H9 (cell line): ENCODE data around the gene ZNF599. TPM values are rescaled to one million over a fixed set of nuclear protein-coding genes. Genes with fewer than 3 reads are reported as not detected.

Experiments
- DNase-seq: peaks from one replicate; pipeline ENCODE4 v3.0.0-alpha.2; 2017
- H2AFZ ChIP-seq: one replicate; pipeline ENCODE4 v1.6.1; 2013; ENCODE audit warnings: mild to moderate bottlenecking, low read length, control low read depth, moderate library complexity
- H2AK5ac ChIP-seq: 2 replicates; pipeline ENCODE4 v1.6.1; 2013; ENCODE audit warnings: low read length, control low read depth, mixed read lengths; ENCODE audit not compliant: insufficient read length
- H2BK120ac ChIP-seq: one replicate; pipeline ENCODE4 v1.6.1; 2013; ENCODE audit warnings: low read depth, mild to moderate bottlenecking, low read length, control low read depth, inconsistent platforms; ENCODE audit not compliant: poor library complexity, severe bottlenecking
- H2BK12ac ChIP-seq: 2 replicates; pipeline ENCODE4 v1.6.1; 2013; ENCODE audit warnings: low read length, control low read depth, mixed read lengths, low read depth; ENCODE audit not compliant: insufficient read length
- H2BK15ac ChIP-seq: 2 replicates; pipeline ENCODE4 v1.6.1; 2013; ENCODE audit warnings: low read depth, low read length, control low read depth
- H2BK20ac ChIP-seq: one replicate; pipeline ENCODE4 v1.6.1; 2013; ENCODE audit warnings: low read depth, mild to moderate bottlenecking, low read length, control low read depth, inconsistent platforms; ENCODE audit not compliant: poor library complexity, severe bottlenecking
- H2BK5ac ChIP-seq: 2 replicates; pipeline ENCODE4 v1.6.1; 2013; ENCODE audit warnings: low read length, control low read depth, mixed read lengths; ENCODE audit not compliant: insufficient read length
- H3K14ac ChIP-seq: 2 replicates; pipeline ENCODE4 v1.6.1; 2013; ENCODE audit warnings: low read length, control low read depth; ENCODE audit not compliant: insufficient read depth
- H3K18ac ChIP-seq: 2 replicates; pipeline ENCODE4 v1.6.1; 2013; ENCODE audit warnings: low read depth, mild to moderate bottlenecking, mixed read lengths, low read length, control low read depth; ENCODE audit not compliant: insufficient read length
- H3K23ac ChIP-seq: 2 replicates; pipeline ENCODE4 v1.6.1; 2013; ENCODE audit warnings: low read length, control low read depth, mixed read lengths, low read depth; ENCODE audit not compliant: insufficient read length
- H3K23me2 ChIP-seq: 2 replicates; pipeline ENCODE4 v1.6.1; 2013; ENCODE audit warnings: low read depth, mild to moderate bottlenecking, mixed read lengths, low read length, control low read depth; ENCODE audit not compliant: insufficient read length, poor library complexity, severe bottlenecking
- H3K27ac ChIP-seq: 2 replicates; pipeline ENCODE4 v1.5.1; 2013; ENCODE audit warnings: low read length, control low read depth, mixed read lengths, low read depth; ENCODE audit not compliant: insufficient read length
- H3K27me3 ChIP-seq: 2 replicates; pipeline ENCODE4 v1.6.1; 2013; ENCODE audit warnings: low read length, control low read depth, inconsistent platforms; ENCODE audit not compliant: insufficient read depth
- H3K4ac ChIP-seq: 2 replicates; pipeline ENCODE4 v1.6.1; 2013; ENCODE audit warnings: low read depth, mild to moderate bottlenecking, control low read depth, inconsistent platforms, low read length, moderate library complexity
- H3K4me1 ChIP-seq: 2 replicates; pipeline ENCODE4 v1.6.1; 2013; ENCODE audit warnings: low read length, control low read depth, inconsistent platforms; ENCODE audit not compliant: insufficient read depth
- H3K4me2 ChIP-seq: 2 replicates; pipeline ENCODE4 v1.6.1; 2013; ENCODE audit warnings: low read length, control low read depth, mixed read lengths; ENCODE audit not compliant: insufficient read length, insufficient read depth
- H3K56ac ChIP-seq: 2 replicates; pipeline ENCODE4 v1.6.1; 2013; ENCODE audit warnings: low read depth, mild to moderate bottlenecking, mixed read lengths, low read length, control low read depth; ENCODE audit not compliant: insufficient read length
- H3K79me1 ChIP-seq: 2 replicates; pipeline ENCODE4 v1.6.1; 2013; ENCODE audit warnings: low read depth, mild to moderate bottlenecking, moderate library complexity, low read length, control low read depth, inconsistent platforms; ENCODE audit not compliant: insufficient read depth, poor library complexity, severe bottlenecking
- H3K79me2 ChIP-seq: 2 replicates; pipeline ENCODE4 v1.6.1; 2013; ENCODE audit warnings: low read length, control low read depth, inconsistent platforms; ENCODE audit not compliant: insufficient read depth
- H3K9ac ChIP-seq: 2 replicates; pipeline ENCODE4 v1.6.1; 2013; ENCODE audit warnings: low read length, control low read depth, mixed read lengths; ENCODE audit not compliant: insufficient read length; ENCODE audit errors: extremely low read depth
- H3K9me3 ChIP-seq: one replicate; pipeline ENCODE4 v1.6.1; 2013; ENCODE audit warnings: low read depth, low read length, inconsistent platforms; ENCODE audit not compliant: control insufficient read depth
- H3T11ph ChIP-seq: one replicate; pipeline ENCODE4 v1.6.1; 2013; ENCODE audit warnings: mild to moderate bottlenecking, low read length, control low read depth, inconsistent platforms
- H4K20me1 ChIP-seq: one replicate; pipeline ENCODE4 v1.6.1; 2013; ENCODE audit not compliant: control insufficient read depth, insufficient read length, insufficient read depth
- H4K5ac ChIP-seq: 2 replicates; pipeline ENCODE4 v1.6.1; 2013; ENCODE audit warnings: low read depth, mild to moderate bottlenecking, mixed read lengths, low read length, control low read depth; ENCODE audit not compliant: insufficient read length
- H4K8ac ChIP-seq: replicated peaks from 2 replicates; pipeline ENCODE4 v1.6.1; 2013; ENCODE audit warnings: low read length, control low read depth, mixed read lengths, low read depth; ENCODE audit not compliant: insufficient read length
- H4K91ac ChIP-seq: 2 replicates; pipeline ENCODE4 v1.6.1; 2013; ENCODE audit warnings: low read depth, mild to moderate bottlenecking, moderate library complexity, mixed read lengths, low read length, control low read depth; ENCODE audit not compliant: insufficient read length
- H3K27ac Mint-ChIP-seq, 3 experiments: 2 replicates in 2 of 3; 3 replicates in 1 of 3; pipeline ENCODE4 v1.8.0; 2020 to 2021; ENCODE audit warnings: mixed read lengths in 3 of 3, mild to moderate bottlenecking in 1 of 3, moderate library complexity in 1 of 3
- H3K27me3 Mint-ChIP-seq: 2 replicates; pipeline ENCODE4 v1.8.0; 2021; ENCODE audit warnings: low read depth, mild to moderate bottlenecking, moderate library complexity, mixed read lengths
- H3K36me3 Mint-ChIP-seq, 3 experiments: 2 replicates in 2 of 3; 3 replicates in 1 of 3; pipeline ENCODE4 v1.8.0; 2020 to 2021; ENCODE audit warnings: low read depth in 3 of 3, mixed read lengths in 3 of 3; ENCODE audit not compliant: insufficient read depth in 1 of 3
- H3K4me1 Mint-ChIP-seq, 2 experiments: 2 replicates each; pipeline ENCODE4 v1.8.0; 2020; ENCODE audit warnings: mixed read lengths in 2 of 2
- H3K4me3 Mint-ChIP-seq, 2 experiments: 2 replicates in 1 of 2; 3 replicates in 1 of 2; pipeline ENCODE4 v1.8.0; 2020 to 2021; ENCODE audit warnings: mild to moderate bottlenecking in 2 of 2, mixed read lengths in 2 of 2, moderate library complexity in 1 of 2
- H3K9me3 Mint-ChIP-seq, 2 experiments: 2 replicates in 1 of 2; 3 replicates in 1 of 2; pipeline ENCODE4 v1.8.0; 2020; ENCODE audit warnings: mild to moderate bottlenecking in 2 of 2, mixed read lengths in 2 of 2, moderate library complexity in 1 of 2
- WGBS: extraction: QIAGEN DNeasy Blood & Tissue Kit; methylation state at CpG from one replicate; pipeline ENCODE4 v1.1.7; 2013; ENCODE audit warnings: missing lambda C conversion rate, low lambda C conversion rate, mixed read lengths; ENCODE audit not compliant: insufficient read length; ENCODE audit errors: extremely low coverage; 5-methylcytosine and 5-hydroxymethylcytosine counted together
- total RNA-seq: library from RNA; stranded (reverse); gene quantifications from 2 replicates; pipeline ENCODE4 v1.2.1, GENCODE V29; 2021
- TF ChIP-seq, protein P1 (sequence below): fragments of 200-600 bp; sonication (generic); conservative IDR thresholded peaks from 3 replicates; pipeline ENCODE4 v1.8.0; 2021; ENCODE audit warnings: antibody characterized with exemption, mild to moderate bottlenecking

Gene ZNF599
- total RNA-seq, 1 experiment from 2014 or later, result 3.9 TPM

DNA sequence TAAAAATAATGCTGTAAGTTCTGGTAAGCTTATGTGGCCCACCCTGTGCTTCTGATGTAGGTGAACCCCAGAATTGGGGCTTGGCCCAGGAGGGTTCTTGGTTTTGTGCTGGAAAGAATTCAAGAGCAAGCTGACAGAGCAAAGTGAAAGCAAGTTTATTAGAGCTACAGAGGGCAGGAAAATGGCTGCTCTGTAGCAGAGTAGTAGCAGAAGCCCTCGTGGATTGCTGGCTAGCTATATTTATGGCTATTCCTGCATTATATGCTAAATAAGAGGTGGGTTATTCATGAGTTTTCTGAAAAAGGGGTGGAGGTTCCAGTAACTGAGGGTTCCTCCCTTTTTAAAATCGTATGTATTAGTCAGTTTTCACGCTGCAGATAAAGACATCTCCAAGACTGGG lies 20.6 kb upstream of the ZNF599 start:
- Mint-ChIP-seq H3K9me3 (peaks cover 70 to 76% of the 10 kb centered on the region in 2 experiments), H3K27ac (no peak overlapping the region), H3K4me1 (no peaks in the 10 kb centered on the region), H3K27me3 (peaks cover 24% of the 10 kb centered on the region), H3K4me3 (no peak overlapping the region), H3K36me3 (peaks cover 0 to 2% (median 0%) of the 10 kb centered on the region in 3 experiments; a peak in 2 of 7 replicates)
- no peak overlapping the region for H3K4ac ChIP-seq
- no peak for DNase-seq
- no peak overlapping the region for H3K18ac ChIP-seq
- H2BK12ac ChIP-seq, result no peak overlapping the region
- H3K23ac ChIP-seq, result no peak overlapping the region
- H3K14ac ChIP-seq, result no peak overlapping the region
- H3K9ac ChIP-seq, result no peak overlapping the region
- H4K8ac ChIP-seq, result no peak overlapping the region
- no peak overlapping the region for H4K91ac ChIP-seq
- no peak overlapping the region for H3K56ac ChIP-seq
- WGBS, result no CpG with 5 or more reads among the region's 3 CpGs
- no peak overlapping the region for H3T11ph ChIP-seq
- no peaks in the 10 kb centered on the region for H3K23me2 ChIP-seq
- no peaks in the 10 kb centered on the region for H4K20me1 ChIP-seq
- H2BK5ac ChIP-seq, result no peak overlapping the region
- H3K27ac ChIP-seq, result no peak overlapping the region
- H2BK120ac ChIP-seq, result no peak overlapping the region
- H4K5ac ChIP-seq, result no peak overlapping the region
- no peaks in the 10 kb centered on the region for H3K9me3 ChIP-seq
- no peak overlapping the region for H2AK5ac ChIP-seq
- H3K79me2 ChIP-seq, result no peaks in the 10 kb centered on the region
- no peak overlapping the region for H3K4me2 ChIP-seq
- H3K27me3 ChIP-seq, result no peaks in the 10 kb centered on the region
- no peak overlapping the region for H2BK20ac ChIP-seq
- H3K79me1 ChIP-seq, result no peaks in the 10 kb centered on the region
- TF ChIP-seq, protein P1, sequence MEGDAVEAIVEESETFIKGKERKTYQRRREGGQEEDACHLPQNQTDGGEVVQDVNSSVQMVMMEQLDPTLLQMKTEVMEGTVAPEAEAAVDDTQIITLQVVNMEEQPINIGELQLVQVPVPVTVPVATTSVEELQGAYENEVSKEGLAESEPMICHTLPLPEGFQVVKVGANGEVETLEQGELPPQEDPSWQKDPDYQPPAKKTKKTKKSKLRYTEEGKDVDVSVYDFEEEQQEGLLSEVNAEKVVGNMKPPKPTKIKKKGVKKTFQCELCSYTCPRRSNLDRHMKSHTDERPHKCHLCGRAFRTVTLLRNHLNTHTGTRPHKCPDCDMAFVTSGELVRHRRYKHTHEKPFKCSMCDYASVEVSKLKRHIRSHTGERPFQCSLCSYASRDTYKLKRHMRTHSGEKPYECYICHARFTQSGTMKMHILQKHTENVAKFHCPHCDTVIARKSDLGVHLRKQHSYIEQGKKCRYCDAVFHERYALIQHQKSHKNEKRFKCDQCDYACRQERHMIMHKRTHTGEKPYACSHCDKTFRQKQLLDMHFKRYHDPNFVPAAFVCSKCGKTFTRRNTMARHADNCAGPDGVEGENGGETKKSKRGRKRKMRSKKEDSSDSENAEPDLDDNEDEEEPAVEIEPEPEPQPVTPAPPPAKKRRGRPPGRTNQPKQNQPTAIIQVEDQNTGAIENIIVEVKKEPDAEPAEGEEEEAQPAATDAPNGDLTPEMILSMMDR, result no peak
- H3K4me1 ChIP-seq, result no peaks in the 10 kb centered on the region
- no peak overlapping the region for H2AFZ ChIP-seq
- H2BK15ac ChIP-seq, result no peak overlapping the region
